ENCODE data around the gene CDCA8.
A peak's percentile ranks its signal among the peaks of the same experiment; 100 is the strongest.

Gene CDCA8

GRCh38 chr1:37670133-37670532 lies 22.2 kb upstream of the CDCA8 start:
- Histone ChIP-seq H3K4me1 (ENCODE audit: insufficient read depth, poor library complexity, severe bottlenecking) (no peaks in the 10 kb centered on the region), H3K9me3 (ENCODE audit: severe bottlenecking) (no peaks in the 10 kb centered on the region), H3K36me3 (ENCODE audit: low read depth) (no peaks in the 10 kb centered on the region), H3K27me3 (ENCODE audit: insufficient read depth, poor library complexity, severe bottlenecking) (peaks cover 10% of the 10 kb centered on the region), H3K4me3 (ENCODE audit: severe bottlenecking) (no peak overlapping the region), H3K27ac (ENCODE audit: poor library complexity, severe bottlenecking) (no peak overlapping the region)
- DNase-seq (ENCODE audit: low spot score) = no peak
- ATAC-seq (ENCODE audit: low read depth) = no peak
- TF ChIP-seq CTCF (IDR thresholded peaks at IDR 0.05; ENCODE audit: poor library complexity, severe bottlenecking) = no peak

DNA sequence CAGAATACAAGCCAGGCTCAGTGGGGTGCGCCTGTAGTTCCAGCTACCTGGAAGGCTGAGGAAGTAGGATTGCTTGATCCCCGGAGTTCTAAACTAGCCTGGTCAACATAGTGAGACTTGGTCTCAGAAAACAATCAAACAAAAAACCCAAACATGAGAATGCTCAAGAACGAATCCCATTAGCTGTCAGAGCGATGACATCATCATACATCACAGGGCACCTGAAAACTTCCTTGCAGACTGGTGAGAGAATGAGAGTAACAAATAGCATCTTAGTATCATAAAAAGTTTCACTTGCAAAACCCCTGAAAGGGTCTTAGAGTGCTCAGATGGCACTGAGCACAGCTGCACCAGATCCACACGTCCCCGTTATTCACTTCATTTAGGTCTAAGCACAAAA lies 21.1 kb upstream of the CDCA8 start:
- ATAC-seq (ENCODE audit: low read depth) (no peak), DNase-seq (ENCODE audit: low spot score) (no peak)
- Histone ChIP-seq H3K9me3 (ENCODE audit: severe bottlenecking) (no peaks in the 10 kb centered on the region), H3K27me3 (ENCODE audit: insufficient read depth, poor library complexity, severe bottlenecking) (peaks cover 10% of the 10 kb centered on the region), H3K4me1 (ENCODE audit: insufficient read depth, poor library complexity, severe bottlenecking) (no peaks in the 10 kb centered on the region), H3K4me3 (ENCODE audit: severe bottlenecking) (no peak overlapping the region), H3K27ac (ENCODE audit: poor library complexity, severe bottlenecking) (no peak overlapping the region), H3K36me3 (ENCODE audit: low read depth) (no peaks in the 10 kb centered on the region)
- no peak for TF ChIP-seq CTCF (IDR thresholded peaks at IDR 0.05; ENCODE audit: poor library complexity, severe bottlenecking)

DNA sequence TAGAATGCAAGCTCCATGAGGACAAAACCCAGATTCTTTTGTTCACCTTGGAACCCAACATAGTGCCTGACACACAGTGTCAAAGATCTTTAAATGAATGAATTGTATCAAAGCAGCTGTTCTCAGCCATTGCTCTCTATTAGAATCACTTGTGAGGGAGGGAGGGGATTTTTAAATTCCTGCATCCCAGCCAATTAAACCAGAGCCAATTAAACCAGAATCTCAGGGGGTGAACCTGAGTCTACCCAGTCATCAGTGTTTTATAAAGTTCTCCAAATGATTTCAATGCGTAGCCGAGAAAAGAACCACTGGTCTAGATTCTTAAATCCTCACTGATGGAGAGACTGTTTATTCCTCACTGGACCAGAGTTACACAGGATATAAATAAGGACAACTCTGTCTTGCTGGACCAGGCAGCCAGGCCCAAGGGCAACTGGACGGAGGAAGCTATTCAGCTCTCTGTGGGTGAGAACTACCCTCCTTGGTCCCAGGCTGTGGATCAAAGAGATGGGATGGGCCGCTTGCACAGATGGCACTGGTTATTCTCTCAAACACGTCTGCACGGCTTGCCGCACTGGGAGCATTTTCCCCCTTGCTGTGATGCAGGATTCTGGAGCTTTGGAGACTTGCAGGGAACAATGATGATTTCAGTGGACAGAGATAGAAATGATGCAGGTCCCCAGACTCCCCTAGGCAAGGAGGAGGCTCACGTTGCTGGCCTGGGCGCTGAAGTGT lies 20.0 kb upstream of the CDCA8 start:
- Histone ChIP-seq H3K4me3 (ENCODE audit: severe bottlenecking) (no peak overlapping the region), H3K27ac (ENCODE audit: poor library complexity, severe bottlenecking) (no peak overlapping the region), H3K27me3 (ENCODE audit: insufficient read depth, poor library complexity, severe bottlenecking) (peaks cover 10% of the 10 kb centered on the region), H3K4me1 (ENCODE audit: insufficient read depth, poor library complexity, severe bottlenecking) (no peaks in the 10 kb centered on the region), H3K9me3 (ENCODE audit: severe bottlenecking) (no peaks in the 10 kb centered on the region), H3K36me3 (ENCODE audit: low read depth) (no peaks in the 10 kb centered on the region)
- TF ChIP-seq CTCF (IDR thresholded peaks at IDR 0.05; ENCODE audit: poor library complexity, severe bottlenecking) = no peak
- DNase-seq (ENCODE audit: low spot score) = no peak
- ATAC-seq (ENCODE audit: low read depth) = no peak

- Histone ChIP-seq H3K4me3 (ENCODE audit: severe bottlenecking) (no peak overlapping the region), H3K9me3 (ENCODE audit: severe bottlenecking) (no peaks in the 10 kb centered on the region), H3K27ac (ENCODE audit: poor library complexity, severe bottlenecking) (no peak overlapping the region), H3K36me3 (ENCODE audit: low read depth) (no peaks in the 10 kb centered on the region), H3K27me3 (ENCODE audit: insufficient read depth, poor library complexity, severe bottlenecking) (peaks cover 10% of the 10 kb centered on the region), H3K4me1 (ENCODE audit: insufficient read depth, poor library complexity, severe bottlenecking) (no peaks in the 10 kb centered on the region)
- no peak for TF ChIP-seq CTCF (IDR thresholded peaks at IDR 0.05; ENCODE audit: poor library complexity, severe bottlenecking)
- ATAC-seq (ENCODE audit: low read depth) (0 out of 3 replicates have a peak, but pooled peaks have one; percentile 33), DNase-seq (ENCODE audit: low spot score) (no peak)
Observed at GRCh38 chr1:37673920-37674319, 18.4 kb upstream of the CDCA8 start.
